ENCODE measurements around the gene VTI1A. TPM values are rescaled to one million over a fixed set of nuclear protein-coding genes. Genes with fewer than 3 reads are reported as not detected.

VTI1A gene
- total and polyA plus RNA-seq, 2 of the 13 experiments (the other 11 are each of a cell fraction or from before 2014, with no cell fraction given) = 11.7 to 32.7 TPM

DNA sequence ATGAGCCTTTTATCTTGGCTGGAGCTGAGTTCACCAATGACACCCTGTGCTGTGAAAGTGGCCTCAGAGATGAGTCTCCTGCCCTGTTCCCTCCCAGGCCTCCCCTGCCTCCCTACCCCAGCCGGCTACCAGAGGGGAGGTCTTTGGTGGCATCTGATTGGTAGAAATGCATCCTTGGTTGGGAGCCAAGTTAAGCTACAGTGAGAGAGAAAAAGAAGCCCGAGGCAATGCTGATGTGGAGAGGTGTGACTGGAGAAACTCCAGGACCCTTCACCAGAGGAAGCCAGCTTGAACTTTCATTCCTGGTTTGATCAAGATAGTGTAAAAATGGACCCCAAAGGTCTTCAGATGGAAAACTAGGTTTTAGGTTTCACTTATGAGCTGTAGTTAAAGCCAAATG, 311.9 kb downstream of the VTI1A start:
- Histone ChIP-seq H3K27ac (ENCODE audit: extremely low read length, insufficient read depth, low read length) (no peak overlapping the region), H3K4me3 (replicated peaks in 1 of 3; ENCODE audit: insufficient read depth in 1 of 3, low read depth in 2 of 3, low read length in 3 of 3) (no peak overlapping the region), H3K36me3 (replicated peaks in 1 of 2; ENCODE audit: control insufficient read depth in 1 of 2, insufficient read depth in 2 of 2, low read length in 2 of 2) (no peaks in the 10 kb centered on the region; a peak in 1 of 5 replicates), H2AFZ (ENCODE audit: low read length) (no peak overlapping the region), H3K27me3 (ENCODE audit: control insufficient read depth in 1 of 2, insufficient read depth in 2 of 2, low read length in 2 of 2) (no peaks in the 10 kb centered on the region), H3K4me2 (ENCODE audit: low read depth, low read length) (no peak overlapping the region), H4K20me1 (ENCODE audit: insufficient read depth, low read length) (no peaks in the 10 kb centered on the region), H3K4me1 (ENCODE audit: insufficient read depth, low read length) (peaks cover 44% of the 10 kb centered on the region), H3K9me3 (ENCODE audit: low read length) (no peaks in the 10 kb centered on the region), H3K9ac (ENCODE audit: insufficient read depth, low read depth, low read length) (no peak overlapping the region), H3K79me2 (ENCODE audit: insufficient read depth, low read length) (no peaks in the 10 kb centered on the region)
- ChIA-PET POLR2A (no interaction called here), CTCF (ENCODE audit: low intra/inter-chr PET ratio, low total read pairs) (no interaction called here)
- in situ Hi-C loops (cut with HindIII; ENCODE audit: extremely low pct_ligation_motif_present, low pct_unique_long_range_greater_than_20kb) (no loop called here), intact Hi-C loops (cut with micrococcal nuclease; ENCODE audit: unreplicated experiment) (no loop called here)
- no TSS peak for BruUV-seq (replicated peaks)
- WGBS (ENCODE audit: low lambda C conversion rate) = 100% methylated on average over 2 of the region's 2 CpGs
- DNase-seq (ENCODE audit: low spot score) (no peak), FAIRE-seq (no peak), ATAC-seq (no peak)
- TF ChIP-seq, protein P1, sequence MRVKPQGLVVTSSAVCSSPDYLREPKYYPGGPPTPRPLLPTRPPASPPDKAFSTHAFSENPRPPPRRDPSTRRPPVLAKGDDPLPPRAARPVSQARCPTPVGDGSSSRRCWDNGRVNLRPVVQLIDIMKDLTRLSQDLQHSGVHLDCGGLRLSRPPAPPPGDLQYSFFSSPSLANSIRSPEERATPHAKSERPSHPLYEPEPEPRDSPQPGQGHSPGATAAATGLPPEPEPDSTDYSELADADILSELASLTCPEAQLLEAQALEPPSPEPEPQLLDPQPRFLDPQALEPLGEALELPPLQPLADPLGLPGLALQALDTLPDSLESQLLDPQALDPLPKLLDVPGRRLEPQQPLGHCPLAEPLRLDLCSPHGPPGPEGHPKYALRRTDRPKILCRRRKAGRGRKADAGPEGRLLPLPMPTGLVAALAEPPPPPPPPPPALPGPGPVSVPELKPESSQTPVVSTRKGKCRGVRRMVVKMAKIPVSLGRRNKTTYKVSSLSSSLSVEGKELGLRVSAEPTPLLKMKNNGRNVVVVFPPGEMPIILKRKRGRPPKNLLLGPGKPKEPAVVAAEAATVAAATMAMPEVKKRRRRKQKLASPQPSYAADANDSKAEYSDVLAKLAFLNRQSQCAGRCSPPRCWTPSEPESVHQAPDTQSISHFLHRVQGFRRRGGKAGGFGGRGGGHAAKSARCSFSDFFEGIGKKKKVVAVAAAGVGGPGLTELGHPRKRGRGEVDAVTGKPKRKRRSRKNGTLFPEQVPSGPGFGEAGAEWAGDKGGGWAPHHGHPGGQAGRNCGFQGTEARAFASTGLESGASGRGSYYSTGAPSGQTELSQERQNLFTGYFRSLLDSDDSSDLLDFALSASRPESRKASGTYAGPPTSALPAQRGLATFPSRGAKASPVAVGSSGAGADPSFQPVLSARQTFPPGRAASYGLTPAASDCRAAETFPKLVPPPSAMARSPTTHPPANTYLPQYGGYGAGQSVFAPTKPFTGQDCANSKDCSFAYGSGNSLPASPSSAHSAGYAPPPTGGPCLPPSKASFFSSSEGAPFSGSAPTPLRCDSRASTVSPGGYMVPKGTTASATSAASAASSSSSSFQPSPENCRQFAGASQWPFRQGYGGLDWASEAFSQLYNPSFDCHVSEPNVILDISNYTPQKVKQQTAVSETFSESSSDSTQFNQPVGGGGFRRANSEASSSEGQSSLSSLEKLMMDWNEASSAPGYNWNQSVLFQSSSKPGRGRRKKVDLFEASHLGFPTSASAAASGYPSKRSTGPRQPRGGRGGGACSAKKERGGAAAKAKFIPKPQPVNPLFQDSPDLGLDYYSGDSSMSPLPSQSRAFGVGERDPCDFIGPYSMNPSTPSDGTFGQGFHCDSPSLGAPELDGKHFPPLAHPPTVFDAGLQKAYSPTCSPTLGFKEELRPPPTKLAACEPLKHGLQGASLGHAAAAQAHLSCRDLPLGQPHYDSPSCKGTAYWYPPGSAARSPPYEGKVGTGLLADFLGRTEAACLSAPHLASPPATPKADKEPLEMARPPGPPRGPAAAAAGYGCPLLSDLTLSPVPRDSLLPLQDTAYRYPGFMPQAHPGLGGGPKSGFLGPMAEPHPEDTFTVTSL (CRISPR knock-in tag; IDR thresholded peaks at IDR 0.05; ENCODE audit: borderline replicate concordance) = no peak
- TF ChIP-seq TOE1 (CRISPR knock-in tag; IDR thresholded peaks at IDR 0.05) = no peak
- no peak for TF ChIP-seq GTF3A (CRISPR knock-in tag; conservative IDR thresholded peaks at IDR 0.05)
- TF ChIP-seq, protein P2, sequence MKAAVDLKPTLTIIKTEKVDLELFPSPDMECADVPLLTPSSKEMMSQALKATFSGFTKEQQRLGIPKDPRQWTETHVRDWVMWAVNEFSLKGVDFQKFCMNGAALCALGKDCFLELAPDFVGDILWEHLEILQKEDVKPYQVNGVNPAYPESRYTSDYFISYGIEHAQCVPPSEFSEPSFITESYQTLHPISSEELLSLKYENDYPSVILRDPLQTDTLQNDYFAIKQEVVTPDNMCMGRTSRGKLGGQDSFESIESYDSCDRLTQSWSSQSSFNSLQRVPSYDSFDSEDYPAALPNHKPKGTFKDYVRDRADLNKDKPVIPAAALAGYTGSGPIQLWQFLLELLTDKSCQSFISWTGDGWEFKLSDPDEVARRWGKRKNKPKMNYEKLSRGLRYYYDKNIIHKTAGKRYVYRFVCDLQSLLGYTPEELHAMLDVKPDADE (CRISPR knock-in tag; IDR thresholded peaks at IDR 0.05) = no peak
- no peak for TF ChIP-seq RXRB (CRISPR knock-in tag; IDR thresholded peaks at IDR 0.05; ENCODE audit: borderline replicate concordance)
- no peak for TF ChIP-seq JUN (CRISPR knock-in tag; IDR thresholded peaks at IDR 0.05)
- TF ChIP-seq, protein P3, sequence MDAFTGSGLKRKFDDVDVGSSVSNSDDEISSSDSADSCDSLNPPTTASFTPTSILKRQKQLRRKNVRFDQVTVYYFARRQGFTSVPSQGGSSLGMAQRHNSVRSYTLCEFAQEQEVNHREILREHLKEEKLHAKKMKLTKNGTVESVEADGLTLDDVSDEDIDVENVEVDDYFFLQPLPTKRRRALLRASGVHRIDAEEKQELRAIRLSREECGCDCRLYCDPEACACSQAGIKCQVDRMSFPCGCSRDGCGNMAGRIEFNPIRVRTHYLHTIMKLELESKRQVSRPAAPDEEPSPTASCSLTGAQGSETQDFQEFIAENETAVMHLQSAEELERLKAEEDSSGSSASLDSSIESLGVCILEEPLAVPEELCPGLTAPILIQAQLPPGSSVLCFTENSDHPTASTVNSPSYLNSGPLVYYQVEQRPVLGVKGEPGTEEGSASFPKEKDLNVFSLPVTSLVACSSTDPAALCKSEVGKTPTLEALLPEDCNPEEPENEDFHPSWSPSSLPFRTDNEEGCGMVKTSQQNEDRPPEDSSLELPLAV (CRISPR knock-in tag; conservative IDR thresholded peaks at IDR 0.05; ENCODE audit: low read depth) = no peak
- no peak for TF ChIP-seq ZNF124 (CRISPR knock-in tag; IDR thresholded peaks at IDR 0.05)
- no peak for TF ChIP-seq NFYC (CRISPR knock-in tag; IDR thresholded peaks at IDR 0.05)
- no peak for TF ChIP-seq MATR3 (CRISPR knock-in tag; IDR thresholded peaks at IDR 0.05)
- TF ChIP-seq, protein P4, sequence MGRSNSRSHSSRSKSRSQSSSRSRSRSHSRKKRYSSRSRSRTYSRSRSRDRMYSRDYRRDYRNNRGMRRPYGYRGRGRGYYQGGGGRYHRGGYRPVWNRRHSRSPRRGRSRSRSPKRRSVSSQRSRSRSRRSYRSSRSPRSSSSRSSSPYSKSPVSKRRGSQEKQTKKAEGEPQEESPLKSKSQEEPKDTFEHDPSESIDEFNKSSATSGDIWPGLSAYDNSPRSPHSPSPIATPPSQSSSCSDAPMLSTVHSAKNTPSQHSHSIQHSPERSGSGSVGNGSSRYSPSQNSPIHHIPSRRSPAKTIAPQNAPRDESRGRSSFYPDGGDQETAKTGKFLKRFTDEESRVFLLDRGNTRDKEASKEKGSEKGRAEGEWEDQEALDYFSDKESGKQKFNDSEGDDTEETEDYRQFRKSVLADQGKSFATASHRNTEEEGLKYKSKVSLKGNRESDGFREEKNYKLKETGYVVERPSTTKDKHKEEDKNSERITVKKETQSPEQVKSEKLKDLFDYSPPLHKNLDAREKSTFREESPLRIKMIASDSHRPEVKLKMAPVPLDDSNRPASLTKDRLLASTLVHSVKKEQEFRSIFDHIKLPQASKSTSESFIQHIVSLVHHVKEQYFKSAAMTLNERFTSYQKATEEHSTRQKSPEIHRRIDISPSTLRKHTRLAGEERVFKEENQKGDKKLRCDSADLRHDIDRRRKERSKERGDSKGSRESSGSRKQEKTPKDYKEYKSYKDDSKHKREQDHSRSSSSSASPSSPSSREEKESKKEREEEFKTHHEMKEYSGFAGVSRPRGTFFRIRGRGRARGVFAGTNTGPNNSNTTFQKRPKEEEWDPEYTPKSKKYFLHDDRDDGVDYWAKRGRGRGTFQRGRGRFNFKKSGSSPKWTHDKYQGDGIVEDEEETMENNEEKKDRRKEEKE (IDR thresholded peaks at IDR 0.05) = no peak
- TF ChIP-seq ZNF761 (CRISPR knock-in tag; conservative IDR thresholded peaks at IDR 0.05) = no peak

Measured in HepG2 (cell line).